Epithelial cell of prostate (primary cell): ENCODE data around the gene EIF5A2.
A peak's percentile ranks its signal among the peaks of the same experiment; 100 is the strongest.
"Not testable (repeated sequence)": the region's sequence is repeated elsewhere in the genome, so short reads cannot be mapped to it uniquely, and the experiment has no call there.

Experiments
- DNase-seq: peaks from one replicate; pipeline ENCODE4 v3.0.0-alpha.2; 2011; ENCODE audit warnings: low read depth, low spot score
- H3K27ac ChIP-seq: fragments of 450-650 bp; 2 replicates; pipeline ENCODE4 v1.5.1; 2017; ENCODE audit warnings: mild to moderate bottlenecking

The EIF5A2 gene

GRCh38 chr3:170897978-170898377 lies 10.5 kb downstream of the EIF5A2 start:
- H3K27ac ChIP-seq = no peak overlapping the region
- DNase-seq = no peak

- not testable (repeated sequence) for H3K27ac ChIP-seq, DNase-seq
Observed at GRCh38 chr3:170897199-170897598, 11.2 kb downstream of the EIF5A2 start.

- H3K27ac ChIP-seq = no peak overlapping the region
- no peak for DNase-seq
Observed at GRCh38 chr3:170896781-170897180, 11.7 kb downstream of the EIF5A2 start.

- H3K27ac ChIP-seq, DNase-seq: not testable (repeated sequence)
Observed at GRCh38 chr3:170896333-170896732, 12.1 kb downstream of the EIF5A2 start.

- no peak for DNase-seq
- no peak overlapping the region for H3K27ac ChIP-seq
Observed at GRCh38 chr3:170893895-170894294, 14.5 kb downstream of the EIF5A2 start.

DNA sequence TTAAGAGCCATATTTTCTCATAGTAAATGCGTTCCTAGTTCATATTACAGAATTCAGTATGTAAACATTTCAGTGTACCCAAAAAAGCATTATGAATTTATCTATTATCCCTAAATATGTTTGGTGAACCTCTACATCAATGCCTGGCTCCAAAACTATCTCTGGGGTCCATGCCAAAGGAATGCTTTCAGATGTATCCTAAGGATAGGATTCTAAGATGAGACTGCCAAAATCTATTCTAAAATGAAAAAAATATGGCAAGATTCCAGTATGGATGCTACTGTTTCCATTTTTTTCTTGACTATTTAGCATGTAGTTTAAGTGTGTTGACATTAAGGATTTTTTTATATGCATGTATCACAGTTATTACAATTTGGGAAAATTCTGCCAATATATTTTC lies 18.8 kb downstream of the EIF5A2 start:
- no peak for DNase-seq
- H3K27ac ChIP-seq = no peak overlapping the region

DNA sequence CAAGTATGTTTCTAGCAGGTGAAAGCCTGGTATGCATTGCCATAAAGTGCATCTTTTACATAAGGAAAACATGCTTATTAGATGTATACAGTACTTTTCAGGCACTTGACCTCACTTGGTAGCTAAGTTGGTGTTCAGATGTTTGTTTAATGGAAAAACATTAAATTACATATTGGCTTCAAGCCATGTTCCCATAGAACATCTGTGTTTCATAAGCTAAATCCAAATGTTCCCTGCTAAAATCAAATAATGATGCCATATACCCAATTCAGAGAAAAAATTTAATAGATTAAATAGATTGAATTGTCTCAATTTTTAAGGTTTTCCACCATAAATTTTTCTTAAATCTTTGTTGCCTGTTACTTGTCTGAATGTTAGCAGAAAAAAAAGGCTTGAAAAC lies 19.3 kb downstream of the EIF5A2 start:
- DNase-seq = no peak
- no peak overlapping the region for H3K27ac ChIP-seq

GRCh38 chr3:170884109-170884930 lies 24.1 kb downstream of the EIF5A2 start:
- H3K27ac ChIP-seq, DNase-seq: not testable (repeated sequence)

- DNase-seq, H3K27ac ChIP-seq: not testable (repeated sequence)
Observed at GRCh38 chr3:170878688-170879087, 29.7 kb downstream of the EIF5A2 start.

- H3K27ac ChIP-seq, DNase-seq: not testable (repeated sequence)
Observed at GRCh38 chr3:170877311-170877710, 31.1 kb downstream of the EIF5A2 start.

DNA sequence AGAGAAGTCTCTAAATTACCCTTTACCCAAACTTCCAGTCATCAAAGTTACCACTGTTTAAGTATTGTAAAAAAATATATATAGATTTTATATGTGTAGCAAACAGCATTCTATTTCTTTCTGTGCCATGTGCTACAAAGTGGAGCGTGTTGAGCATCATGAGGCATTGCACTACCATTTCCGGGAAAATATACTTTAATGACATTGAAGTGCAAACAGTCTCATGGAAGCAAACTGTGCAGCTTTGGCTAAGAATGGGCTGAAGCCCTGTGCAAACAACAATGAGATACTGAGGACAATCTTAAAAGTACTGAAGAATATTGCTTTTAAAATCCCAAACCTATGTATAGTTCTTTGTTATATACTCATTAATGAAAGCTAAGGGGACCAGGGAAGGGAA lies 31.9 kb downstream of the EIF5A2 start:
- H3K27ac ChIP-seq = no peak overlapping the region
- DNase-seq = no peak

DNA sequence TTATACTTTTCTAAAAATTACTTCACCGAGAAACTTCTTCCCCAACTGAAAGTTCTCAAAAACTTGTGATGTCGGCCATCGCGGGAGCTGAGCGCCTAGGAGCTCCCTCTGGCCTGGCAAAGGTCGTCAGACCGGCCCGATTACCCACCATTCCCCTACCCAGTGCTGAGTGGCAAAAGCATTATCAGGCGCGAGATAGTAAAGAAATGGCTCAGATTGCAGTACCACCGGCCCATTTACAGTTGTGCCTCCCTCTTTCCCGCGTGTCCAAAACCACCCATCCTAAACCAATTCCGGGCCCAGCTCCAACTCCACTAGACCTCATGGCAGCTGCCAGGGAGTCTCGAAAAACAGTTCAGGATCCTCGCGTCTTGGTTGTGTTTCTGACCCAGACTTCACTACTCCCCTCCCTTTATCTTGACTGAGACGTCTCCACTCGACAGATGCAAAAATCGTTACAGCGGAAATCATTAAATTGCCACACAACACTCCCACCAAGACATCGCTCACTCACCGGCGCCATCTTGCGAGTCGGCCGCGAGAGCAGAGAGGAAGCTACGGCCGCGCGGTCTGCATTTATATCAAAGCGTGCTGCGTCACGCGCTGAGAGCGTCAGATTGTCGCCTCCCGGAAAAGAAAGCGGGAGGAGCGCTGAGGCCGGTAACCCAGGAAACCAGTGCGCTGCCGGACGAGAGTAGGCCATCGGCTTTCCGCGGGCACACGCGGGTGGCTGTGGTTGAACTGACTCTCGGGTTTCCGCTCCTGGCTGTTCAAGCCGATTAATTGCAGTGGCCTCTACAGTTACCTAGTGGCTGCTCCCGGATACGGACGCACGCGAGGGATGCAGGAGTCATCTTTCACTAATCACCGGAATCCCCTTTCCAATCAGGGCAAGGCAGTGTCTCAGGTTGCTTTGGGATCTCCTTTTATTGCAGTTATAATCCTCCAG lies 38.5 kb downstream of the EIF5A2 start, which contains the start of gene RPL22L1:
Gene RPL22L1 (minus strand): TSS at position 551 of the 949 bp plus-strand sequence. CDS start 28 bp downstream, at position 523.
- DNase-seq = peak; percentile 64
- H3K27ac ChIP-seq = peak within 1 kb of the TSS; percentile 81

- DNase-seq = no peak
- peak overlapping the region; percentile 81 for H3K27ac ChIP-seq
Observed at GRCh38 chr3:170869239-170869590, 39.2 kb downstream of the EIF5A2 start.

GRCh38 chr3:170868577-170869238 lies 39.7 kb downstream of the EIF5A2 start:
- peak overlapping the region; percentile 81 for H3K27ac ChIP-seq
- no peak for DNase-seq

GRCh38 chr3:170867143-170867937 lies 41.1 kb downstream of the EIF5A2 start:
- H3K27ac ChIP-seq = peak overlapping the region; percentile 81
- DNase-seq = no peak

DNA sequence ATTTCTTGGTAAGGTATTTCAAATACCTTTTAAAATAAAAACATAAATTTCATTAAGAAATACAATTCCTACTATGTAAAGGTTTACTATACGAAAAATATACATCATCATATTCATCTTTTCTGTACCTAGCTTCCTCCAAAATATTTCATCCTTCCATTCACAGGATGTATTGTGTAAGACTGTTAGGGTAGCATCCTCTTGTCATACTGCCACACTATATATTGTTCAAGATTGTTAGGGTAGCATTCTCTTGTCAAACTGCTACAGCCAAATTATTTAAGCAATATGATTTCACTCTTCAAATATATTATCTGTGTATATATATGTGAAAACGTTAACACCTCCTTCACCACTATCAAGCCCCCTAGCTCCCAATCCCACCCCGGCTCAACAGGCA lies 41.9 kb downstream of the EIF5A2 start:
- DNase-seq = no peak
- no peak overlapping the region for H3K27ac ChIP-seq

GRCh38 chr3:170865209-170866094 lies 43.0 kb downstream of the EIF5A2 start:
- no peak for DNase-seq
- H3K27ac ChIP-seq = no peak overlapping the region

DNA sequence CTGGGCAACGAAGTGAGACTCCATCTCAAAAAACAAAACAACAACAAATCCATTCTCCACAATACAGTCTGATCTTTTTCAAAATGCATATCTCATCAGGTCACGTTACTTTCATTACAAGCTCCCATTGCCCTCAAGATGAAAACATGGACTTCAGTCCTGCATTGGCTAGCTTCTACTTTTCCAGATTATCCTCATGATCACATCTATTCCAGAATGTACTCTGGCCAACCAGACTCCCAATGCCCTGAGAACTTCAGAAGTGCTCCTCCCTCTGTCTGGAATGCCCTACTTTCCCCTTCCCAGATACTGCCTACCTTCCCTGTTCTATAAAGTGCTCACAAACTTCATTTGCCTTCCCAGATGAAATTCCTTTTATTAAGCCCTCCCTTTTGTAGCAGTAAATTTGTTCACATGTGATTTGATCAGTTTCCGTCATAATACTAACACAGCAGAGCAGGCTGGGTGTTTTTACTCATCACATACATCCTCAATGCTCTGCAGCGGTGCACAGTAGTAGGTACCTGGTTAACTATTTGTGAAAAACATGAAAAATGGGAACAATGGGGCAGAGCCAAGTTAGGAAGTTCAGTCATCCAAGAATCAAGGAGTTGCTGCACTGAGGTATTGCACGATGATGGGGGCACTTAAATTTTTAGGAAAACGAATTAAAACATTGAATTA lies 43.8 kb downstream of the EIF5A2 start:
- DNase-seq = no peak
- no peak overlapping the region for H3K27ac ChIP-seq
